AG08396 (cell line): ENCODE data around the gene TMPRSS15.

Source experiments
- DNase-seq: peaks from one replicate; pipeline ENCODE4 v3.0.0; 2012; ENCODE audit warnings: low spot score, mixed read lengths

The TMPRSS15 gene

GRCh38 chr21:18244671-18245463 lies 158.7 kb downstream of the TMPRSS15 start, which contains the start of gene CHODL:
Gene CHODL, plus strand, starts transcription at chr21:18244833. Its CDS starts 391 bp downstream, at chr21:18245224.
- no peak for DNase-seq

GRCh38 chr21:18235545-18235944 lies 168.0 kb downstream of the TMPRSS15 start:
- DNase-seq: no peak

- no peak for DNase-seq
These were observed 175.4 kb downstream of the TMPRSS15 start for GRCh38 chr21:18228060-18228739.

GRCh38 chr21:18222346-18222745 lies 181.2 kb downstream of the TMPRSS15 start:
- DNase-seq: no peak

GRCh38 chr21:18220498-18220897 lies 183.1 kb downstream of the TMPRSS15 start:
- no peak for DNase-seq
